CD4-positive, alpha-beta T cell (primary cell): Measurements from ENCODE around the gene PNMA6E. TPM values are rescaled to one million over a fixed set of nuclear protein-coding genes. Genes with fewer than 3 reads are reported as not detected.

Experiments used
- ATAC-seq: fragments of 200-7000 bp; cut with Tn5 transposase; one replicate; pipeline ENCODE4 v1.10.0; 2022; ENCODE audit warnings: mild to moderate bottlenecking; ENCODE audit not compliant: poor library complexity
- CTCF ChIA-PET: fragments of 350-600 bp; sonication (Branson Sonifier 250); formaldehyde crosslinking; loops from one replicate; lab custom pipeline; 2021; ENCODE audit warnings: antibody characterized with exemption, inconsistent platforms; lab: Charles Lee
- POLR2A ChIA-PET: fragments of 350-600 bp; sonication (Branson Sonifier 250); formaldehyde crosslinking; loops from one replicate; lab custom pipeline; 2021; ENCODE audit warnings: antibody characterized with exemption, inconsistent platforms; lab: Charles Lee
- DNase-seq, 14 experiments: peaks; one replicate each; pipeline ENCODE4 v3.0.0-alpha.2; 2013 to 2020; ENCODE audit warnings: mixed read lengths in 2 of 14
- H3K27ac ChIP-seq, 2 donors: one replicate each; pipeline versions ENCODE4 v1.5.1 to v1.7.0; 2013; ENCODE audit warnings: low read length in 2 of 2, low read depth in 1 of 2, mild to moderate bottlenecking in 1 of 2
- H3K27me3 ChIP-seq, 2 experiments: 1 replicate in 1 of 2; 2 replicates in 1 of 2; pipeline versions ENCODE4 v1.6.1 to v1.7.0; 2013; ENCODE audit warnings: low read length in 2 of 2, control low read depth in 1 of 2, mild to moderate bottlenecking in 1 of 2, moderate library complexity in 1 of 2; ENCODE audit not compliant: insufficient read depth in 2 of 2, control insufficient read depth in 1 of 2
- H3K36me3 ChIP-seq: one replicate; pipeline ENCODE4 v1.6.1; 2013; ENCODE audit warnings: low read length, control low read depth; ENCODE audit not compliant: insufficient read depth
- H3K4me1 ChIP-seq: one replicate; pipeline ENCODE4 v1.6.1; 2013; ENCODE audit warnings: low read length, control low read depth; ENCODE audit not compliant: insufficient read depth
- H3K4me3 ChIP-seq: one replicate; pipeline ENCODE4 v1.5.1; 2013; ENCODE audit warnings: mild to moderate bottlenecking, low read length, moderate library complexity
- H3K9me3 ChIP-seq, 2 experiments: 1 replicate in 1 of 2; 2 replicates in 1 of 2; pipeline versions ENCODE4 v1.6.1 to v1.7.0; 2013; ENCODE audit warnings: low read length in 2 of 2, mild to moderate bottlenecking in 2 of 2, control low read depth in 1 of 2, moderate library complexity in 1 of 2; ENCODE audit not compliant: control insufficient read depth in 1 of 2, insufficient read depth in 1 of 2
- H3K27ac Mint-ChIP-seq: one replicate; pipeline ENCODE4 v1.8.0; 2020; ENCODE audit warnings: mixed read lengths
- H3K27me3 Mint-ChIP-seq: one replicate; pipeline ENCODE4 v1.8.0; 2021; ENCODE audit warnings: mixed read lengths
- H3K36me3 Mint-ChIP-seq: one replicate; pipeline ENCODE4 v1.8.0; 2021; ENCODE audit warnings: low read depth, mixed read lengths
- H3K4me1 Mint-ChIP-seq: one replicate; pipeline ENCODE4 v1.8.0; 2021; ENCODE audit warnings: low read depth, mixed read lengths
- H3K4me3 Mint-ChIP-seq: one replicate; pipeline ENCODE4 v1.8.0; 2020; ENCODE audit warnings: mild to moderate bottlenecking, mixed read lengths
- H3K9me3 Mint-ChIP-seq: one replicate; pipeline ENCODE4 v1.8.0; 2020; ENCODE audit warnings: mixed read lengths
- intact Hi-C, 2 experiments: fragments of 100-400 bp; cut with DNase I in 1 of 2; cut with micrococcal nuclease in 1 of 2; formaldehyde crosslinking; loops; one replicate each; pipeline versions ENCODE4 v1.15.1 to v1.9.0; 2023 to 2025; cut with DNase I, micrococcal nuclease
- total RNA-seq, 174 experiments: library from RNA in 2 of 174; stranded (reverse) in 2 of 174; gene quantifications; one replicate each; pipeline ENCODE4 v1.2.3 and lab custom pipeline; 2021 to 2026
- TF ChIP-seq, protein P1 (sequence below): fragments of 200-600 bp; IDR thresholded peaks from one replicate; pipeline ENCODE4 v1.8.0; 2022; ENCODE audit warnings: antibody characterized with exemption, mild to moderate bottlenecking

Gene PNMA6E
- total RNA-seq, 2 experiments from 2014 or later: not detected

DNA sequence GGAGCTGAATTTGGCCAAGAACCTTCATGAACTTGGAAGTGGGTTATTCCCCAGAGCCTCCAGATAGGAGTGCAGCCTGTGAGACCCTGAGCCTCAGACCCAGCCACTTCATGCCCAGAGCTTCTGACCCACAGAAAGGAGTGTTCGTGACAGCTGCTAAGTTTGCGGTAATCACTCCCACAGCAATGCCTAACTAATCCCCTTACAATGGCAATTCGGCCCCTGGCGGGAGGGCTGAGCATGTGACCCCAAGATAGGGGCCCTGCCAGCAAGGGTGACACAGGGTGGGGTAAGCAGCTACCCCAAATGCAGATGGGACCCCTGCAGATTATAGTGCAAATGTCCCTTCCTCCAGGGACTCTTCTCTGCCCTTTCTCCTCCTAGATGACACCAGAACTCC is 22.5 kb downstream of the PNMA6E start:
- H3K27ac ChIP-seq: no peak overlapping the region
- Mint-ChIP-seq H3K4me1 (no peaks in the 10 kb centered on the region), H3K9me3 (no peaks in the 10 kb centered on the region), H3K27me3 (no peaks in the 10 kb centered on the region), H3K27ac (no peak overlapping the region), H3K36me3 (no peaks in the 10 kb centered on the region), H3K4me3 (no peak overlapping the region)
- TF ChIP-seq, protein P1, sequence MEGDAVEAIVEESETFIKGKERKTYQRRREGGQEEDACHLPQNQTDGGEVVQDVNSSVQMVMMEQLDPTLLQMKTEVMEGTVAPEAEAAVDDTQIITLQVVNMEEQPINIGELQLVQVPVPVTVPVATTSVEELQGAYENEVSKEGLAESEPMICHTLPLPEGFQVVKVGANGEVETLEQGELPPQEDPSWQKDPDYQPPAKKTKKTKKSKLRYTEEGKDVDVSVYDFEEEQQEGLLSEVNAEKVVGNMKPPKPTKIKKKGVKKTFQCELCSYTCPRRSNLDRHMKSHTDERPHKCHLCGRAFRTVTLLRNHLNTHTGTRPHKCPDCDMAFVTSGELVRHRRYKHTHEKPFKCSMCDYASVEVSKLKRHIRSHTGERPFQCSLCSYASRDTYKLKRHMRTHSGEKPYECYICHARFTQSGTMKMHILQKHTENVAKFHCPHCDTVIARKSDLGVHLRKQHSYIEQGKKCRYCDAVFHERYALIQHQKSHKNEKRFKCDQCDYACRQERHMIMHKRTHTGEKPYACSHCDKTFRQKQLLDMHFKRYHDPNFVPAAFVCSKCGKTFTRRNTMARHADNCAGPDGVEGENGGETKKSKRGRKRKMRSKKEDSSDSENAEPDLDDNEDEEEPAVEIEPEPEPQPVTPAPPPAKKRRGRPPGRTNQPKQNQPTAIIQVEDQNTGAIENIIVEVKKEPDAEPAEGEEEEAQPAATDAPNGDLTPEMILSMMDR: no peak
- no peaks in the 10 kb centered on the region for H3K4me1 ChIP-seq
- CTCF ChIA-PET: no interaction called here
- H3K9me3 ChIP-seq: no peaks in the 10 kb centered on the region
- H3K36me3 ChIP-seq: no peaks in the 10 kb centered on the region
- H3K27me3 ChIP-seq: no peaks in the 10 kb centered on the region
- no peak overlapping the region for H3K4me3 ChIP-seq
- no peak for ATAC-seq
- POLR2A ChIA-PET: no interaction called here
- intact Hi-C loops: no loop called here
- no peak for DNase-seq

- no peaks in the 10 kb centered on the region for H3K9me3 ChIP-seq
- no peaks in the 10 kb centered on the region for H3K9me3 Mint-ChIP-seq
- DNase-seq (no peak), ATAC-seq (no peak)
- no peaks in the 10 kb centered on the region for H3K27me3 ChIP-seq
- TF ChIP-seq, protein P1: no peak
- no peaks in the 10 kb centered on the region for H3K4me1 ChIP-seq
- POLR2A ChIA-PET: no interaction called here
- CTCF ChIA-PET: no interaction called here
- no peak overlapping the region for H3K27ac ChIP-seq
- H3K36me3 Mint-ChIP-seq: no peaks in the 10 kb centered on the region
- H3K27me3 Mint-ChIP-seq: no peaks in the 10 kb centered on the region
- no peak overlapping the region for H3K4me3 Mint-ChIP-seq
- intact Hi-C loops: no loop called here
- H3K4me3 ChIP-seq: no peak overlapping the region
- no peak overlapping the region for H3K27ac Mint-ChIP-seq
- no peaks in the 10 kb centered on the region for H3K4me1 Mint-ChIP-seq
- no peaks in the 10 kb centered on the region for H3K36me3 ChIP-seq
Observed at GRCh38 chrX:153377727-153378126, 23.4 kb downstream of the PNMA6E start.

DNA sequence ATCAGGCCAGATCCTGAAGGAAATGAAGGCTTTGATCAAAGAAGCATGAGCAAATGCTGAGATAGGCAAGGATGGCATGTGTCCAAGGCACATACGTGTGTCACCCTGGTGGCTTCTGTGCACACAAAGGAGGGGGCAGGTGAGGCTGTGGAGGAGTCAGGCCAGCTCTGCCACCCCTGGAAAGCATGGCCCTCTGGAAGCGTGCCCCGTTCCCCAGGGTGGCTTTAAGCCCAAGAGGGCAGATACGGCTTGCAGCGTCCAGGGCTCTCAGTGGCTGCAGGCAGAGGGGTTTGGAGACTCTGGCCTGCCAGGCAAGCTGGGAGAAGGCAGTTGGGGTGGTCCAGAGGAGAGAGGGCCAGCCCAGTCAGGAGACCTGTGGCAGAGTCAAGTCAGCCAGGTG is 25.6 kb downstream of the PNMA6E start:
- CTCF ChIA-PET: no interaction called here
- intact Hi-C loops: no loop called here
- no peak for ATAC-seq

More for the DNA sequence above, 25.6 kb downstream of the PNMA6E start:
- Mint-ChIP-seq H3K4me3 (no peak overlapping the region), H3K27me3 (no peaks in the 10 kb centered on the region), H3K9me3 (no peaks in the 10 kb centered on the region), H3K36me3 (no peaks in the 10 kb centered on the region), H3K27ac (no peak overlapping the region), H3K4me1 (no peaks in the 10 kb centered on the region)
- H3K4me1 ChIP-seq: no peaks in the 10 kb centered on the region
- H3K27me3 ChIP-seq: no peaks in the 10 kb centered on the region
- no peak for DNase-seq
- H3K4me3 ChIP-seq: no peak overlapping the region
- POLR2A ChIA-PET: no interaction called here
- H3K36me3 ChIP-seq: no peaks in the 10 kb centered on the region
- H3K27ac ChIP-seq: no peak overlapping the region
- no peaks in the 10 kb centered on the region for H3K9me3 ChIP-seq
- TF ChIP-seq, protein P1: no peak
